Right cardiac atrium (tissue), 5 donors: ENCODE data around the gene STAM. TPM values are rescaled to one million over a fixed set of nuclear protein-coding genes. Genes with fewer than 3 reads are reported as not detected.

Source experiments
- ATAC-seq, 2 donors: fragments of 200-7000 bp; cut with Tn5 transposase; one replicate each; pipeline versions ENCODE4 v1.8.0 to v1.9.1; 2020; ENCODE audit warnings: moderate library complexity in 2 of 2, mild to moderate bottlenecking in 1 of 2
- DNase-seq, 3 donors: peaks; one replicate each; pipeline ENCODE4 v3.0.0-alpha.2; 2020
- H3K27ac ChIP-seq: one replicate; pipeline ENCODE4 v1.5.1; 2013; ENCODE audit warnings: mild to moderate bottlenecking, low read length, control low read depth, moderate library complexity
- H3K27me3 ChIP-seq: one replicate; pipeline ENCODE4 v1.6.1; 2013; ENCODE audit not compliant: control insufficient read depth, insufficient read depth
- H3K4me1 ChIP-seq: one replicate; pipeline ENCODE4 v1.6.1; 2013; ENCODE audit warnings: low read length; ENCODE audit not compliant: control insufficient read depth, insufficient read depth
- H3K4me3 ChIP-seq: one replicate; pipeline ENCODE4 v1.5.1; 2013; ENCODE audit warnings: low read length, control low read depth
- H3K9me3 ChIP-seq: one replicate; pipeline ENCODE4 v1.6.1; 2013; ENCODE audit warnings: low read length; ENCODE audit not compliant: control insufficient read depth
- WGBS: extraction: QIAGEN DNeasy Blood & Tissue Kit; methylation state at CpG from one replicate; pipeline ENCODE4 v1.1.7; 2013; 5-methylcytosine and 5-hydroxymethylcytosine counted together
- intact Hi-C, 4 donors: fragments of 100-400 bp; cut with DNase I; formaldehyde crosslinking; loops; one replicate each; pipeline versions ENCODE4 v1.11.0 to v1.14.0; 2022 to 2023
- polyA plus RNA-seq: library from polyadenylated mRNA; stranded (reverse); fragments of 200-250 nt; gene quantifications from one replicate; pipeline ENCODE4 v1.2.3, GENCODE V29; 2013
- total RNA-seq, 4 donors: library from RNA; stranded (reverse); fragmentation: NEBNext Ultra II Directional; extraction: Animal tissue kit (Norgen Biotek cat#: 25700); gene quantifications; one replicate each; pipeline ENCODE4 v1.2.1, GENCODE V29; 2021
- donor health status: healthy with polysubstance abuse.
- donor health status: DM: no; HTN: yes; CAD: no.
- donor health status: DM: no; HTN: no; CAD: no.
- donor health status: DM: no; HTN: yes; CAD: no; lungs with severe emphysema.
- donor health status: DM: yes; HTN: yes; CAD: no.

The STAM gene
- total and polyA plus RNA-seq, 5 donors = 16.8 to 37.9 (median 33.7) TPM

DNA sequence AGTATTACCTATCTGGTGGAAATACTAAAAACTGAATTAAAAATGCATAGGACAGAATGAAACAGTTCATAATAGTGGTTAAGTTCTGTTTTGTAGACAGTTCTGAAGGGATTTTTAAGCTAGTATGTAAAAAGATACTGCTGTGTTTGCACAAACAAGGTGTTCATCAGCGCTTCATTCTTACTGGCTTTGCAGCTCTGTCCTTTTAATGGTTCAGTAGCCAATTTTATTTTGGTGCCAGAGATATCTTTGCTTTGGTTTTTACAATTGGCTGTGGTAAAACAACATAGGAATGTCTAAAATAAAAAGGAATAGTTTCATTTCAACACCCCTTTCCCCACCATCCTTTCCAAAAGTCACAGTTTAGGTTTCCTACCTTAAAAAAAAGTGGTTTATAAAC, 33.0 kb downstream of the STAM start:
- 92% methylated on average over 1 of the region's 1 CpG for WGBS
- Histone ChIP-seq H3K27me3 (no peaks in the 10 kb centered on the region), H3K9me3 (no peaks in the 10 kb centered on the region), H3K4me1 (peaks cover 2% of the 10 kb centered on the region), H3K4me3 (no peak overlapping the region), H3K27ac (no peak overlapping the region)
- ATAC-seq (no peak), DNase-seq (no peak)
- intact Hi-C loops = no loop called here

DNA sequence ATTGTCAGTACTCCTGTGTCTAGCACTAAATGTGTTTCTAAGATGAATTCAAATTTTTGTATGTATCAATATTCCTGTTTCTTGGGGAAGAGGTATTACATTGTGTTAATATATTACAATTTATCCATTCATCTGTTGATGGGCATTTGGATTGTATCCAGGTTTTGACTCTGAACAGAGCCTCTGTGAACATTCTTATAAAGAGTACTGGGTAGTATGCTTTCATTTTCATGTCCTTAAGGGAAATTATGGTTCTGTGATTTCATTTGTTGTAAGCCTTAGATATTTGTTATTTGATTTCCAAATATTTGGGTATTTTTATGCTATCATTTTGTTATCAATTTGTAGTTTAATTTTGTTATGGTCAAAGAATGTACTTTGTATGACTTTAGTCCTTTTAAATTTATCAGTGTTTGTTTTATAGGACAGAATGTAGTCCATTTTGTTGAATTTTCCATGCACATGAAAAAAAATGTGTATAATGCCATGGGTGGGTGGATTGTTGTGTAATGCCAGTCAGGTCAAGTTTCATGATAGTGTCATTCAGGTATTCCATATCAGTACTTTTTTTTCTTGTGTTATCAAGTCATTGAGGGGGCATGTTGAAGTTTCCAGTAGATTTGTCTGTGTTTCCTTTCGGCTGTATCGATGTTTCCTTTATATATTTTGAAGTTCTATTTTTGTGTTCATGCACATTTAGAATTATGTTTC, 38.4 kb downstream of the STAM start:
- no peaks in the 10 kb centered on the region for H3K9me3 ChIP-seq
- intact Hi-C loops = no loop called here
- H3K27ac ChIP-seq = no peak overlapping the region
- DNase-seq = no peak
- no peaks in the 10 kb centered on the region for H3K27me3 ChIP-seq
- no peak for ATAC-seq
- peaks cover 2% of the 10 kb centered on the region for H3K4me1 ChIP-seq
- no peak overlapping the region for H3K4me3 ChIP-seq
- WGBS = 41% methylated on average over 2 of the region's 2 CpGs

DNA sequence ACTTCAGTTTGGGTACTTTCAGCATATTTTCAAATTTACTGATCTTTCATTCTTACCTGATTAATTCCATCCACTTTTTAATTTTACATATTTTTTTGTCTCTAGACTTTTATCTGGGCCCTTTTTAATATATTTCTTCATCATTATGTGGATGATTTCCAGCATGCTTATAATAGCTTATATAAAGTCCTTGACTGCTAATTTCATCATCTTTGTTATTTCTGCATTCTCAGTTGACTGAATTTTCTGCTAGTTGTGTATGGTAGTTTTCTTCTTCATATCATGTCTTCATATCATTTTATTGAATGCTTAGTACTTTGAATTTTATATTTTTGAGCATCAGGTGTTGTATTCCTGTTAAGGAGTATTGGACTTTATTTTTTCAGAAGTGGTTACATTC, 39.6 kb downstream of the STAM start:
- intact Hi-C loops = no loop called here
- ATAC-seq (no peak), DNase-seq (no peak)
- Histone ChIP-seq H3K27me3 (no peaks in the 10 kb centered on the region), H3K4me3 (no peak overlapping the region), H3K9me3 (no peaks in the 10 kb centered on the region), H3K27ac (no peak overlapping the region), H3K4me1 (peaks cover 2% of the 10 kb centered on the region)

DNA sequence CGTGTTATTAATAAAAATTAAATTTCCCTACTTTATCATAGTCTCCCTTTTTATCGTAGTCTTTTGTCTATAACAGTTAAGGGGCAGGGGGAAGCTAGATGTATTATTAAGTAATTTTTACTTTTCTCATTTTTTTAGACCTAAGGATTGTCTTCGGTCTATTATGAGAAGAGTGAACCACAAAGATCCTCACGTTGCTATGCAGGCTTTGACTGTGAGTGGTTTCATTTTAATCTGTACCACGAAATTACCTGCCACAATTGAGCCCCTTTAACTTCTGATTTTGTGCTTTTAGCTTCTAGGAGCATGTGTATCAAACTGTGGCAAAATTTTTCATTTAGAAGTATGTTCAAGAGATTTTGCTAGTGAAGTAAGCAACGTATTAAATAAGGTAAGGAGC, 40.6 kb downstream of the STAM start:
- H3K4me1 ChIP-seq = peaks cover 2% of the 10 kb centered on the region
- WGBS = 92% methylated on average over 6 of the region's 6 CpGs
- H3K9me3 ChIP-seq = no peaks in the 10 kb centered on the region
- no peaks in the 10 kb centered on the region for H3K27me3 ChIP-seq
- H3K27ac ChIP-seq = no peak overlapping the region
- DNase-seq = no peak
- H3K4me3 ChIP-seq = no peak overlapping the region
- intact Hi-C loops = no loop called here
- ATAC-seq = no peak

DNA sequence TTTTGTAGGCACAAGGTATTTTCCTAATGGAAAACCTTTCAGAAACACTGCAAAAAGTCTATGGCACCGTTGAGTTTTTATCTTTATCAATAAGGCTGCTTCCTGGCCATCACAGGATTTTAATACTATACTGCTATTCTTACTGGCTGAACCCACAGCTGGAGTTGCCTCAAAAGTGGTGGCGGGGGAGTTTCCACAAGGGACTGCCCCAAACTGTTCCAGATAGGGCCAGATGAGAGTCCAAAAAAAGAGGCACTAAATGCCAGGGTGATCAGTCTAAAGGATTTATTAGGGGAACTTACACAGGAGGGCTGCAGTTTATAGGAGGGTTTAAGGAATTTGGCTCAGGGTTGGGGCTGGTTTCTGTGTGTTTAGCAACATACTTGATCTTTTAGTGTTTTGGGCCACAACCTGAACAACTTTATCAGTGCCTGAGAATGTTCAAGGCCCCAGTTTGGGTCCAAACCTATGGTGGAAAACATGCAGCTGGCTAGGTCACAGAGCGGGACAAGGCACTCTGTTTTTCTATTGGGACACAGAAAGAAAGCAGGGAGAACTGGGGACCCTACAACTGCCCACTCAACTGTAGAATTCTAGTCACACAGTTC, 41.4 kb downstream of the STAM start:
- whole genome bisulfite sequencing = 87% methylated on average over 3 of the region's 3 CpGs
- Histone ChIP-seq H3K9me3 (no peaks in the 10 kb centered on the region), H3K27ac (no peak overlapping the region), H3K27me3 (no peaks in the 10 kb centered on the region), H3K4me3 (no peak overlapping the region), H3K4me1 (peaks cover 2% of the 10 kb centered on the region)
- DNase-seq (no peak), ATAC-seq (no peak)
- intact Hi-C loops = no loop called here

DNA sequence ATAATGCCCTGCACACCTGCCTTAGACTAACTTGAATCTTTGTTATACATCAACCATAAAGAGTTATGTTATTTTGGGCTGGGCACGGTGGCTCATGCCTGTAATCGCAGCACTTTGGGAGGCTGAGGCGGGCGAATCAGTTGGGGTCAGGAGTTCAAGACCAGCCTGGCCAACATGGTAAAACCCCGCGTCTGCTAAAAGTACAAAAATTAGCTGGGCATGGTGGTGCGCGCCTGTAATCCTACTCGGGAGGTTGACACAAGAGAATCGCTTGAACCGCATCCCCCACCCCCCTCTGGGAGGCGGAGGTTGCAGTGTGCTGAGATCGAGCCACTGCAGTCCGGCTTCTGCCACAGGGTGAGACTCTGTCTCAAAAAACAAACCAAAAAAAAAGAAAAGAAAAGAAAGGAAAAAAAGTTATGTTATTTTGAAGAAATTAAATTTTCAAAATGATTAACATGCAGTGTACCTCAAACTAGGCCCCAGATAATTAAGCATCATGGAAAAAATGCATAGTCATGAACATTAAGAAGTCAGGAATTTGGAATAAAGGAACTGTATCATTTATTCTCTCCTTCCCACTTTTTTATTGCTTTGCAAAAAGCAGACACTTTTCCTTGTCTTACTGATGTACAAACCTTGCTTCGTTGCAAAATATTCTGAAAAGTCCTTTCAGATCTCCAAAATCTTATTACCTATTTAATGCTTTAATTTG, 43.3 kb downstream of the STAM start:
- Histone ChIP-seq H3K27me3 (no peaks in the 10 kb centered on the region), H3K9me3 (no peaks in the 10 kb centered on the region), H3K27ac (no peak overlapping the region), H3K4me1 (peaks cover 2% of the 10 kb centered on the region), H3K4me3 (no peak overlapping the region)
- no peak for ATAC-seq
- intact Hi-C loops = no loop called here
- no peak for DNase-seq
- WGBS = 97% methylated on average over 15 of the region's 15 CpGs

DNA sequence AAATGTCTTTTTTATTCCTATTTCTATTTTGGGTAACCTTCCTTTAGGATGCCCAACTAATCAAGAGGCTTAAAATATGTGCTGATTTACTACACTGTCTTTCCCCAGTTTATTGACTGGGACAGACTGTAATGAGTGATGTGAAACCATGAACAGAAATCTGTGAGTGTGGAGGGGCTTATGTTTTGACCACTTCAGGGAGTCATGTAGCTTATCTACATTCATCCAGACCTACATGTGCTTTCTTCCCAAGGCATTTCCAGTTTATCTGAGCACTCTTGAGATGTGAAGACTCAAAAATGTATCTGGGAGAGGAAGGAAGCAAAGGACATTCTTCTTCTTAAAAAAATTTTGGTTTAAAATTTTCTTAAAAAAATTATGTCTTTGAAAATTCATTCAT, 45.2 kb downstream of the STAM start:
- Histone ChIP-seq H3K4me1 (peaks cover 2% of the 10 kb centered on the region), H3K27me3 (no peaks in the 10 kb centered on the region), H3K9me3 (no peaks in the 10 kb centered on the region), H3K27ac (no peak overlapping the region), H3K4me3 (no peak overlapping the region)
- intact Hi-C loops = no loop called here
- no peak for DNase-seq
- ATAC-seq = no peak

DNA sequence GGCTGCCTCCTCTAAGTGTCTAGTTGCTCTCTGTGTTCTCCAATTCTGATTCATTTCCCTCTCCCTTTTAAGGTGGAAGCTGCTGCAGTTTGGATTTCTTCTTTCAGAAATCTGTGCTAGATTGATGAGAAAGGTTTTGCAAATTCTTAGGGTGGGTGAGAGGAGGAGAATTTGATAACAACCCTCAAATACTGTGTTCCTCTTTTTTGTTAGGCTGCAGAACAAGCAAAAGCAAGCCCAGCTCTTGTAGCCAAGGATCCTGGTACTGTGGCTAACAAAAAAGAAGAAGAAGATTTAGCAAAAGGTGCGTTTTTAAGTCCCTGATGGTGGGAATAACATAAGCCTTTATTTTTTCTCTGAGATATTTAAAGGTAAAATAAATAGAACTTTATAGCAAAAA, 49.1 kb downstream of the STAM start:
- no peak overlapping the region for H3K4me3 ChIP-seq
- DNase-seq = no peak

DNA sequence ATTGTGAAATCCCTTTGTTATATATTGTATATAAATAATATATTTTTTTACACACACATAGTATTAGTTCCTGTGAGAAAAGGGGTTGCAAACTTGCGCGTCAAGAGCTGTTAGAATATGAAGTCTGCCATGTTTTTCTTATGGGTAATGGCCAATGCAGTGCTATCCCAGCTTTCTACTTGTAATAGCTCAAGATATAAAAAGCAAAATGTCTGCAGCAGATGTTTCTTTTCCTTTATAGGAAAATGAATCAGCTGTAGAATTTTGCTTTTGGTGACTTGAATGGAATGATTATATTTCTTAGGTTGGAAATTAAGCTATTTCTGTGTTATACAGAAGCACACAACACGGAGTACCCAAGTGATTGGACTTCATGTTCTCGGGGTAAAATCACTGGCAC, 54.7 kb downstream of the STAM start:
- no peak for ATAC-seq
- no peaks in the 10 kb centered on the region for H3K4me1 ChIP-seq
- WGBS = 99% methylated on average over 4 of the region's 4 CpGs
- H3K4me3 ChIP-seq = no peak overlapping the region
- intact Hi-C loops = no loop called here
- no peak for DNase-seq
- H3K27ac ChIP-seq = no peak overlapping the region
- H3K27me3 ChIP-seq = no peaks in the 10 kb centered on the region
- H3K9me3 ChIP-seq = no peaks in the 10 kb centered on the region

More for the DNA sequence above, 49.1 kb downstream of the STAM start:
- no peaks in the 10 kb centered on the region for H3K9me3 ChIP-seq
- H3K4me1 ChIP-seq = peaks cover 2% of the 10 kb centered on the region
- ATAC-seq = no peak
- no peak overlapping the region for H3K27ac ChIP-seq
- no peaks in the 10 kb centered on the region for H3K27me3 ChIP-seq
- 72% methylated on average over 1 of the region's 1 CpG for WGBS
- intact Hi-C loops = no loop called here

DNA sequence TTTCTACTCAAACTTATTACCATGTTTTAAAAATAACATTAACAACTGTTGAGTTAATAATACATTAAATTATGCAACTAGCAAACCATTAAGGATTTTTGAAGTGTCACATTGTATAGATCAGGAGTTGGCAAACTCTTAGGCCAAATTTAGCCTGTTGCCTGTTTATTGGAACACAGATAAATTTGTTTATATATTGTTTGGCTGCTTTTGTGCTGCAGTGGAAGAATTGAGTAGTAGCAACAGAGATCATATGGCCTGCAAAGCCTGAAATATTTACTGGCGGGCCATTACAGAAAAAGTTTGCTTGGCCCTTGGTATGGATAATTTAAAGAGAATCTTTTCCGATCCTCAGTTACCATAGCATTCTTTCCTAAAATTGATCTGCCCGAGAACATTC, 57.4 kb downstream of the STAM start:
- no peaks in the 10 kb centered on the region for H3K4me1 ChIP-seq
- ATAC-seq (no peak), DNase-seq (no peak)
- H3K27me3 ChIP-seq = no peaks in the 10 kb centered on the region
- no peak overlapping the region for H3K4me3 ChIP-seq
- intact Hi-C loops = no loop called here
- no peaks in the 10 kb centered on the region for H3K9me3 ChIP-seq
- 97% methylated on average over 3 of the region's 3 CpGs for WGBS
- H3K27ac ChIP-seq = no peak overlapping the region

DNA sequence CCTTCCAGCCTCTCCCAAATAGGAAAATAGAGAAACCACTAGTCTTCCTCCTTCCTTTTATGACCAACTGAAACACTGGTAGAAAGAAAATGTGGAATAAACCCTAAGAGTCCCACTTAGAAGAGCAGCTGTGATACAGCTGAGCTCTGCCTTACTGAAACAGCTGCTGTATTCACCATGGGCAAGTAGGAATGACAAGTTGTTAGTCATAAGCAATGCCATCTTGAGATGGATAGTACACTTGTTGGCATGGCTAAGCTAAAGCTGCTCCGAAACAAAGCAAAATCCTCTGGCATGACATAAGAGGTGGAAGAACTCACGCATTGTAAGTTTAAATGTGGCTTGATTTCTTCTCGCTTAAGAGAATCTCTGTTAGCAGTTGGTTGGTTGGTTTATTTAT, 59.8 kb downstream of the STAM start:
- Histone ChIP-seq H3K9me3 (no peaks in the 10 kb centered on the region), H3K4me3 (no peak overlapping the region), H3K27ac (no peak overlapping the region), H3K27me3 (no peaks in the 10 kb centered on the region), H3K4me1 (no peaks in the 10 kb centered on the region)
- DNase-seq = no peak
- intact Hi-C loops = no loop called here
- ATAC-seq = no peak
- WGBS = 97% methylated on average over 3 of the region's 3 CpGs
